GM21528 (cell line): ENCODE results near the gene UTS2R.

Experiments
- ATAC-seq: cut with Tn5 transposase; IDR thresholded peaks from one replicate; pipeline ENCODE4 v1.9.1; 2021; ENCODE audit warnings: mild to moderate bottlenecking, moderate library complexity; ENCODE audit not compliant: unreplicated experiment, low FRiP score

UTS2R gene

DNA sequence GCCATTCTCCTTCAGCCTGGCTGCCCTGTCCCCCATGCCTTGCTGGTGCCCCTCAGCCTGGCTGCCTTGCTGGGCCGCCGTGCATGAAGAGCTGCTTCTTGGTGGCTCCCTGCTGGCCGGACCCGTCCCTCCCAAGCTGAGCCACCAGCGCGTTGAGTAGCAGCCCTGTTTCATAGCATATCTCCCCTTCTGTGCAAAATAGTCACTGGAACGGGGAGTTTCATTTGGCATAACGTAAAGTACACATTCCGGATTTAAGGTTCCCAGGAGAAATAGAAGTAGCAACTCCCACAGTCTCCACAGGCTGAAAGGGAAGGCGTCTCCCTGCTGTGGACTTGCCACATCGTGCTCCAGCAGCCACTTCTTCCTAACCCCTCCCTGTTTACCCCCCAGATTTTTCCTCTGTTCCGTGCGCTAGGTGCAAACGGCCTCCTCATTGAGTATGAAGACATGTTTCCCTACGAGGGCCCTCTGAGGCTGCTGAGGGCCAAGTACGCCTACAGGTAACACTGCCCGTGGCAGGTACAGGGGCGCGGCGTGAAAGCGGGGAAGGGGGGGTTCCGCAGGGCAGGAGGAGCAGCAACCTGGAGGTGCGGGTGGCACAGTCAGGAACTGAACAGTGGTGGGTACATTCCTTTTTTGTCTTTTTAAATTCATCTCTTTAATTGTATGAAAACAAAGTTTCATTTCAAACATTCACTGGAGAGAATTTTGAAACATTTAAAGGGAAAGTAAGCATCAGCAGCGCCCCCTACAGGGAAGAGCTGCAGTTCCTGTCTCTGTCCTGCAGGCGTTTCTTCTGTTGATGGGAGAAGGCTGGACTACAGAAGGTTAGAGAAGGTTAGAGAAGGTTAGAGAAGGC, 52.7 kb downstream of the UTS2R start:
- no peak for ATAC-seq

DNA sequence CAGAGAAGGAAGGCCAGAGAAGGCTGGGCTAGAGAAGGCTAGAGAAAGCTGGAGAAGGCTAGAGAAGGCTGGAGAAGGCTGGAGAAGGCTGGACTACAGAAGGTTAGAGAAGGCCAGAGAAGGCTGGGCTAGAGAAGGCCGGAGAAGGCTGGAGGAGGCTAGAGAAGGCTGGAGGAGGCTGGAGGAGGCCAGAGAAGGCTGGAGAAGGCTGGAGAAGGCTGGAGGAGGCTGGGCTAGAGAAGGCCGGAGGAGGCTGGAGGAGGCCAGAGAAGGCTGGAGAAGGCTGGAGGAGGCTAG, 53.2 kb downstream of the UTS2R start:
- ATAC-seq, result no peak
